Natural killer cell (primary cell): ENCODE measurements around the gene GDF11. TPM values are rescaled to one million over a fixed set of nuclear protein-coding genes. Genes with fewer than 3 reads are reported as not detected.

ENCODE experiments used
- ATAC-seq, 3 donors: fragments of 150-1000 bp in 2 of 3; fragments of 200-7000 bp in 1 of 3; cut with Tn5 transposase; 1 replicate in 1 of 3; 2 replicates in 2 of 3; pipeline ENCODE4 v1.10.0; 2021; ENCODE audit warnings: mild to moderate bottlenecking in 2 of 3, moderate library complexity in 2 of 3
- DNase-seq, 2 donors: peaks; one replicate each; pipeline versions ENCODE4 v3.0.0 to v3.0.0-alpha.2; 2013 to 2021; ENCODE audit warnings: mixed read lengths in 1 of 2
- H3K27ac ChIP-seq: one replicate; pipeline ENCODE4 v1.5.1; 2013; ENCODE audit warnings: mild to moderate bottlenecking, low read length
- H3K27me3 ChIP-seq: one replicate; pipeline ENCODE4 v1.6.1; 2013; ENCODE audit warnings: low read length; ENCODE audit not compliant: control insufficient read depth, insufficient read depth
- H3K36me3 ChIP-seq: one replicate; pipeline ENCODE4 v1.6.1; 2013; ENCODE audit warnings: low read length; ENCODE audit not compliant: control insufficient read depth, insufficient read depth
- H3K4me1 ChIP-seq: one replicate; pipeline ENCODE4 v1.6.1; 2013; ENCODE audit warnings: low read length; ENCODE audit not compliant: control insufficient read depth, insufficient read depth
- H3K4me3 ChIP-seq: one replicate; pipeline ENCODE4 v1.5.1; 2013; ENCODE audit warnings: low read length
- H3K9me3 ChIP-seq: one replicate; pipeline ENCODE4 v1.6.1; 2013; ENCODE audit warnings: low read length; ENCODE audit not compliant: control insufficient read depth, insufficient read depth
- H3K27ac Mint-ChIP-seq, 2 donors: one replicate each; pipeline ENCODE4 v1.8.0; 2022; ENCODE audit warnings: mild to moderate bottlenecking in 2 of 2, mixed read lengths in 2 of 2, moderate library complexity in 1 of 2
- H3K27me3 Mint-ChIP-seq, 2 donors: one replicate each; pipeline ENCODE4 v1.8.0; 2022; ENCODE audit warnings: low read depth in 2 of 2, mixed read lengths in 2 of 2
- H3K36me3 Mint-ChIP-seq: one replicate; pipeline ENCODE4 v1.8.0; 2022; ENCODE audit warnings: mixed read lengths
- H3K4me1 Mint-ChIP-seq, 2 donors: one replicate each; pipeline ENCODE4 v1.8.0; 2022; ENCODE audit warnings: mixed read lengths in 2 of 2
- H3K4me3 Mint-ChIP-seq: one replicate; pipeline ENCODE4 v1.8.0; 2022; ENCODE audit warnings: mild to moderate bottlenecking, moderate library complexity, mixed read lengths
- H3K9me3 Mint-ChIP-seq, 2 donors: one replicate each; pipeline ENCODE4 v1.8.0; 2022; ENCODE audit warnings: mixed read lengths in 2 of 2
- CTCF ChIP-seq: fragments of 200-600 bp; IDR thresholded peaks from one replicate; pipeline ENCODE4 v1.8.0; 2022; ENCODE audit warnings: antibody characterized with exemption
- WGBS: methylation state at CpG from one replicate; pipeline ENCODE4 v1.1.7; 2013; ENCODE audit warnings: missing lambda C conversion rate; ENCODE audit not compliant: insufficient coverage; 5-methylcytosine and 5-hydroxymethylcytosine counted together
- intact Hi-C: fragments of 100-400 bp; cut with micrococcal nuclease; formaldehyde crosslinking; loops from one replicate; pipeline ENCODE4 v1.14.2; 2022
- total RNA-seq, 4 donors: library from RNA; stranded (reverse); fragments of 120-200 nt in 1 of 4; gene quantifications; one replicate each; pipeline versions ENCODE4 v1.2.3 to v1.2.4, GENCODE V29; 2013 to 2022

The GDF11 gene
- total RNA-seq, result 10 to 100 TPM in 2 of 3 donors, 1 to 10 TPM in 1; 9.2 to 12.1 (median 10.2) TPM
- 4.5 TPM for total RNA-seq (2013)

DNA sequence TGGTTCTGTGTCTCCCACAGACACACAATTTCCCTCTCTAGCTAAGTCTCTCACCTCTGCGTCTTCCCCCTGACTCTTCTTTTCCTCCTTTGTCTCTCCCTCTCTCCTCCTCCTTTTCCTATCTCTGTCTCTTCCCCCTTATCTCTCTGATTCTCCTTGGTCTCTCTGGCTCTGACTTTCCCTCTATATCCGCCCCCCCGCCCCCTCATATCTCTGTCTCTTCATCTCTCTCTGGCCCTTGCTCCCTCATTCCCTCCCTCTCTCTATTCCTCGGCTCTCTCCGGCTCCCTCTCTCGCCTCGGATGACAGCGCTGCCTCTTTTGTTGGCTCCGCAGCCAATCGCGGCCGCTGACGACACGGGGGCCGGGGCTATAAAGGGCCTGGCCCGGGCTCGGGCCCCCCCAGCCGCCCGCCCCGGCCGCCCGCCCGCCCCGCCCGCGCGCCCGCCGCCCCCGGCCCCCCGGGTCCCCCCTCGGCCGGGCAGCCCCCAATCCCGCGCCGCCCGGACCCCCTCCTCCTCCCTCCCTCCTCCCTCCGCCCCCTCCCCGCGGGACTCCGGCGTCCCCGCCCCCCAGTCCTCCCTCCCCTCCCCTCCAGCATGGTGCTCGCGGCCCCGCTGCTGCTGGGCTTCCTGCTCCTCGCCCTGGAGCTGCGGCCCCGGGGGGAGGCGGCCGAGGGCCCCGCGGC, at the start of gene GDF11:
Gene GDF11 (plus strand): TSS at position 404 of the 687 bp plus-strand sequence. CDS start 195 bp downstream, at position 599.
- no peaks in the 10 kb centered on the region for H3K9me3 ChIP-seq
- peaks cover 42 to 47% of the 10 kb centered on the region in 2 donors for H3K4me1 Mint-ChIP-seq
- no peaks in the 10 kb centered on the region for H3K27me3 Mint-ChIP-seq
- peak within 1 kb of the TSS; percentile 81 for H3K4me3 ChIP-seq
- H3K9me3 Mint-ChIP-seq, result no peaks in the 10 kb centered on the region
- DNase-seq (peak; percentile 59 to 85), ATAC-seq (peak; percentile 65 to 77 (median 70))
- WGBS, result under 1% methylated on average over 29 of the region's 53 CpGs
- TF ChIP-seq CTCF, result no peak
- intact Hi-C loops, result loop anchor here (2.0 to 5.0 kb wide), 2 partner anchors 184 to 722 kb away; partner anchors contain the start of gene PYM1
- peaks cover 33% of the 10 kb centered on the region for H3K4me1 ChIP-seq
- H3K27ac ChIP-seq, result peak within 1 kb of the TSS; percentile 72
- H3K4me3 Mint-ChIP-seq, result peak within 1 kb of the TSS; percentile 92
- H3K27me3 ChIP-seq, result no peaks in the 10 kb centered on the region
- no peaks in the 10 kb centered on the region for H3K36me3 ChIP-seq
- H3K27ac Mint-ChIP-seq, result peak within 1 kb of the TSS; percentile 50 to 69
- H3K36me3 Mint-ChIP-seq, result no peaks in the 10 kb centered on the region

DNA sequence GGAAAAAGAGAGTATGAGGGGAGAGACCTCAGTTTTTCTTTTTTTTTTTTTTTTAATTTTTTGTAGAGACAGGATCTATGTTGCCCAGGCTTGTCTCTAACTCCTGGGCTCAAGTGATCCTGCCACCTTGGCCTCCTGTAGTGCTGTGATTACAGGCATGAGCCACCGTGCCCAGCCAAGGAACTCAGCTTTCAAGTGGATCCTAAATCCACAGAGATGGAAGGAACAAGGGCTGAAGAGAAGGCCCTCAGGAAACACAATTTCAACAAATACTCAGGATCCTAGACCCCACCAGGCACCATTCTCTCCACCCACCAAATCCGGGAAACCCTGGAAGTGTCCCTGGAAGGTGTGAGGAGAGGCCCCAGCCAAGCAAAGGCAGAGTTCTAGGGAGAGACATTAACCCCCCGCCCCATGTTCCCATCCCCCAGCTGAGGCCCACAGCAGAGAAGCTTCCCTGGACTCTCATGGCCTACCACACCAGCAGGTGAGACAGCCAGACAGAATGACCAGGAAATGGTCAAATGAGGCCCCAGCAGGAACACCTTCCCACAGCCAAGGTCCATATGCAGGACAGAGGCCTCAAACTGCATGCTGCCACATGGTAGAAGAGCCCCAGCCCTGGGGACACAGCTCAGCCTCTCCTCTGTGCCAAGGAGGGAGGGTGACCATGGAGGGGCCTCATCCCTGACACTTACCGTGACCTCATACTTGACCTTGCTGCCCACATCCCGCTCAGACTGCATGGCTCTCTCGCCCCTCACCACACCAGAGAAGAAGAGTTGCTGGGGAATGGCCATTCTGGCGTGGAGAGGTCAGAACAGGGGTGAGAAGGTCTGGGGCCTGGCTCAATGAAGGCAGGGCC, 49.4 kb upstream of the GDF11 start:
- no peak overlapping the region for H3K4me3 ChIP-seq
- intact Hi-C loops, result no loop called here
- WGBS, result 93% methylated on average over 7 of the region's 7 CpGs
- Mint-ChIP-seq H3K4me3 (no peak overlapping the region), H3K9me3 (no peaks in the 10 kb centered on the region), H3K36me3 (no peaks in the 10 kb centered on the region), H3K27ac (no peak overlapping the region), H3K4me1 (no peaks in the 10 kb centered on the region), H3K27me3 (no peaks in the 10 kb centered on the region)
- TF ChIP-seq CTCF, result no peak
- no peaks in the 10 kb centered on the region for H3K4me1 ChIP-seq
- ATAC-seq (no peak), DNase-seq (no peak)
- no peaks in the 10 kb centered on the region for H3K36me3 ChIP-seq
- H3K27me3 ChIP-seq, result no peaks in the 10 kb centered on the region
- H3K9me3 ChIP-seq, result no peaks in the 10 kb centered on the region
- no peak overlapping the region for H3K27ac ChIP-seq

- no peaks in the 10 kb centered on the region for H3K36me3 Mint-ChIP-seq
- H3K4me1 ChIP-seq, result no peaks in the 10 kb centered on the region
- no peak overlapping the region for H3K4me3 ChIP-seq
- H3K9me3 Mint-ChIP-seq, result no peaks in the 10 kb centered on the region
- TF ChIP-seq CTCF, result no peak
- H3K36me3 ChIP-seq, result no peaks in the 10 kb centered on the region
- no peak for ATAC-seq
- no peak for DNase-seq
- 96% methylated on average over 7 of the region's 7 CpGs for WGBS
- no peaks in the 10 kb centered on the region for H3K27me3 ChIP-seq
- H3K27ac Mint-ChIP-seq, result no peak overlapping the region
- no peak overlapping the region for H3K4me3 Mint-ChIP-seq
- H3K27me3 Mint-ChIP-seq, result no peaks in the 10 kb centered on the region
- no peak overlapping the region for H3K27ac ChIP-seq
- H3K9me3 ChIP-seq, result no peaks in the 10 kb centered on the region
- intact Hi-C loops, result no loop called here
- H3K4me1 Mint-ChIP-seq, result no peaks in the 10 kb centered on the region
Measured at GRCh38 chr12:55694188-55694515, 48.8 kb upstream of the GDF11 start.
